Activated T-helper 17 cell treated with anti-CD3 and anti-CD28 coated beads, Interleukin-2, amount 50 U/mL, for 72 hours (primary cell): Measurements from ENCODE around the gene GABRR2. TPM values are rescaled to one million over a fixed set of nuclear protein-coding genes. Genes with fewer than 3 reads are reported as not detected.

Experiments used
- ATAC-seq: fragments of 150-1000 bp; cut with Tn5 transposase; replicated peaks from 2 replicates; pipeline ENCODE4 v1.10.0; 2021; ENCODE audit warnings: mild to moderate bottlenecking, moderate library complexity
- H3K27ac Mint-ChIP-seq: one replicate; pipeline ENCODE4 v1.8.0; 2022; ENCODE audit warnings: mixed read lengths
- H3K27me3 Mint-ChIP-seq: one replicate; pipeline ENCODE4 v1.8.0; 2022; ENCODE audit warnings: mixed read lengths
- H3K36me3 Mint-ChIP-seq: one replicate; pipeline ENCODE4 v1.8.0; 2022; ENCODE audit warnings: low read depth, mild to moderate bottlenecking, mixed read lengths
- H3K4me1 Mint-ChIP-seq: one replicate; pipeline ENCODE4 v1.8.0; 2022; ENCODE audit warnings: mixed read lengths
- H3K4me3 Mint-ChIP-seq: one replicate; pipeline ENCODE4 v1.8.0; 2022; ENCODE audit warnings: mild to moderate bottlenecking, mixed read lengths
- H3K9me3 Mint-ChIP-seq: one replicate; pipeline ENCODE4 v1.8.0; 2022; ENCODE audit warnings: mixed read lengths
- total RNA-seq, 2 donors: library from RNA; stranded (reverse); gene quantifications; one replicate each; pipeline ENCODE4 v1.2.3, GENCODE V29; 2022

The GABRR2 gene
- total RNA-seq, 2 donors from 2014 or later, result 0.64 to 0.71 TPM

DNA sequence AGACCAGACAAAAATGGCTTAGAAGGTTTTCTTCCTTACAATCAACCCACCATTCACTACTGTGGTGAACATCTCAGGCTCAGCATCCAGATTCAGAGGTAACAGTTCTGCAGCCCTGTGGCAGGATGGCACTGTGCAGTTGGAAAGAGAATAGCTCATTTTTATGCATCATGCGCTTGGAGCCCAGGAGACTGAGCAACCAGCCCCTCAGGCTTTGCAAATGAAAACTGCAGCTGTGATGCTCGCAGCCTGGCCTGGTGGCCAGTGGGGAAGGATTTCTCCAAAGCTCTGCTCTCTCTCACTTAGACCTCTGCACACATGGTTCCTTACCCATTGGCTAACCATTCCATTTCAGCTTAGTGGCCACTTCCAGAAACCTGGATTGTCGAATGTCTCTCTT lies 45.8 kb downstream of the GABRR2 start:
- no peak for ATAC-seq
- Mint-ChIP-seq H3K27ac (no peak overlapping the region), H3K4me3 (no peak overlapping the region), H3K27me3 (peaks cover 7% of the 10 kb centered on the region), H3K36me3 (no peaks in the 10 kb centered on the region), H3K9me3 (no peaks in the 10 kb centered on the region), H3K4me1 (no peaks in the 10 kb centered on the region)

GRCh38 chr6:89268776-89269175 lies 46.3 kb downstream of the GABRR2 start:
- ATAC-seq, result no peak
- Mint-ChIP-seq H3K27me3 (peaks cover 7% of the 10 kb centered on the region), H3K9me3 (no peaks in the 10 kb centered on the region), H3K4me1 (no peaks in the 10 kb centered on the region), H3K4me3 (no peak overlapping the region), H3K36me3 (no peaks in the 10 kb centered on the region), H3K27ac (no peak overlapping the region)

- Mint-ChIP-seq H3K4me1 (no peaks in the 10 kb centered on the region), H3K27me3 (peaks cover 7% of the 10 kb centered on the region), H3K36me3 (no peaks in the 10 kb centered on the region), H3K9me3 (no peaks in the 10 kb centered on the region), H3K27ac (no peak overlapping the region), H3K4me3 (no peak overlapping the region)
- no peak for ATAC-seq
These were observed 47.2 kb downstream of the GABRR2 start for GRCh38 chr6:89267918-89268317.

- H3K4me1 Mint-ChIP-seq, result no peaks in the 10 kb centered on the region
- no peak overlapping the region for H3K4me3 Mint-ChIP-seq
- H3K36me3 Mint-ChIP-seq, result no peaks in the 10 kb centered on the region
- H3K9me3 Mint-ChIP-seq, result no peaks in the 10 kb centered on the region
- ATAC-seq, result no peak
- no peak overlapping the region for H3K27ac Mint-ChIP-seq
- H3K27me3 Mint-ChIP-seq, result peaks cover 7% of the 10 kb centered on the region
These were observed 50.8 kb downstream of the GABRR2 start for GRCh38 chr6:89264296-89264695.

GRCh38 chr6:89260832-89261231 lies 54.3 kb downstream of the GABRR2 start:
- Mint-ChIP-seq H3K9me3 (no peaks in the 10 kb centered on the region), H3K27ac (no peak overlapping the region), H3K27me3 (peaks cover 7% of the 10 kb centered on the region), H3K36me3 (no peaks in the 10 kb centered on the region), H3K4me3 (no peak overlapping the region), H3K4me1 (no peaks in the 10 kb centered on the region)
- no peak for ATAC-seq

- no peaks in the 10 kb centered on the region for H3K4me1 Mint-ChIP-seq
- no peaks in the 10 kb centered on the region for H3K9me3 Mint-ChIP-seq
- H3K4me3 Mint-ChIP-seq, result no peak overlapping the region
- no peak for ATAC-seq
- H3K27me3 Mint-ChIP-seq, result peaks cover 4% of the 10 kb centered on the region
- no peaks in the 10 kb centered on the region for H3K36me3 Mint-ChIP-seq
- H3K27ac Mint-ChIP-seq, result no peak overlapping the region
These were observed 54.8 kb downstream of the GABRR2 start for GRCh38 chr6:89260310-89260709.

GRCh38 chr6:89258912-89259311 lies 56.2 kb downstream of the GABRR2 start:
- Mint-ChIP-seq H3K27me3 (no peaks in the 10 kb centered on the region), H3K36me3 (no peaks in the 10 kb centered on the region), H3K4me1 (no peaks in the 10 kb centered on the region), H3K27ac (no peak overlapping the region), H3K4me3 (no peak overlapping the region), H3K9me3 (no peaks in the 10 kb centered on the region)
- no peak for ATAC-seq

DNA sequence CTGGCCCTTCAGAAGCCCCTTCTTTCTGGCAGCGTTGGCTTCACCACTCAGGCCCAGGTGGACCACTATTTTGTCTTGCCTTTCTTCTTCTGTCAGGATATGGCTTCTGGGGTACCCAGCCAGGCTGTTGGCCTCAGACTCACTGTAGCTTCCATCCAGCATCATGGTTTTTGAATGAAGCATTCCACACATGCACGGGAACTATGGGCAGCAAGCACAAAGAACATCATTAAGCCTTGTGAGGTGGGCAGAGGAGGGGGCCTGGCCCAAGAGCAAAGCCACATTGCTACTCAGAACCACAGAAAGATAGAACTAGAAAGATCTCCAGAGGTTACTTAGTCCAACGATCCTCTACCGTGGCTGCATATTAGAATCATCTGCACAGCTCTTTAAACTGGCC lies 57.3 kb downstream of the GABRR2 start:
- Mint-ChIP-seq H3K27me3 (no peaks in the 10 kb centered on the region), H3K4me1 (no peaks in the 10 kb centered on the region), H3K27ac (no peak overlapping the region), H3K4me3 (no peak overlapping the region), H3K36me3 (no peaks in the 10 kb centered on the region), H3K9me3 (no peaks in the 10 kb centered on the region)
- ATAC-seq, result no peak

GRCh38 chr6:89257346-89257745 lies 57.8 kb downstream of the GABRR2 start:
- Mint-ChIP-seq H3K27me3 (no peaks in the 10 kb centered on the region), H3K36me3 (no peaks in the 10 kb centered on the region), H3K4me1 (no peaks in the 10 kb centered on the region), H3K9me3 (no peaks in the 10 kb centered on the region), H3K4me3 (no peak overlapping the region), H3K27ac (no peak overlapping the region)
- no peak for ATAC-seq

GRCh38 chr6:89255417-89255816 lies 59.7 kb downstream of the GABRR2 start:
- Mint-ChIP-seq H3K36me3 (no peaks in the 10 kb centered on the region), H3K27me3 (no peaks in the 10 kb centered on the region), H3K4me3 (no peak overlapping the region), H3K27ac (no peak overlapping the region), H3K4me1 (no peaks in the 10 kb centered on the region), H3K9me3 (no peaks in the 10 kb centered on the region)
- ATAC-seq, result no peak

DNA sequence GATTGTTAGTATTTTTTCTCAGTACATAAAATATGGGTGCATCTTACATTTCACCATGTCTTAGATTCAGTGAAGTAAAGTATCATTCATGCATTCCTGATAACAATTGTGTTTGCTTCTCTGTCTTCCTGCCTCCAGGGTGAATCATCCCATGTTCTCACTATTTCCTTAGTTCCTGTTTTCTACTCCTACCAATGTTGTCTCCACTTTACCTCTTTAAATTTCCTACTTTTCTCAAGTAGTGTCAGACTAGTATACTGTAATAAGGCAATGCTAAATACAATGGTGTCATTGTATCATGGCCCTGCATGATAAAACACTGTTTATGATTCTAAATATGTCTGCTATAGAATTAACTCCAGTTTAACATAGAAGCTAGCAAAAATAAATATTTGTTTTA lies 60.5 kb downstream of the GABRR2 start:
- H3K4me3 Mint-ChIP-seq, result no peak overlapping the region
- H3K27ac Mint-ChIP-seq, result no peak overlapping the region
- no peaks in the 10 kb centered on the region for H3K36me3 Mint-ChIP-seq
- no peaks in the 10 kb centered on the region for H3K9me3 Mint-ChIP-seq
- no peak for ATAC-seq
- no peaks in the 10 kb centered on the region for H3K4me1 Mint-ChIP-seq
- H3K27me3 Mint-ChIP-seq, result no peaks in the 10 kb centered on the region

- no peak for ATAC-seq
- Mint-ChIP-seq H3K27me3 (no peaks in the 10 kb centered on the region), H3K27ac (no peak overlapping the region), H3K9me3 (no peaks in the 10 kb centered on the region), H3K4me3 (no peak overlapping the region), H3K36me3 (no peaks in the 10 kb centered on the region), H3K4me1 (no peaks in the 10 kb centered on the region)
These were observed 62.2 kb downstream of the GABRR2 start for GRCh38 chr6:89252907-89253306.

GRCh38 chr6:89251976-89252375 lies 63.1 kb downstream of the GABRR2 start:
- no peaks in the 10 kb centered on the region for H3K4me1 Mint-ChIP-seq
- H3K4me3 Mint-ChIP-seq, result no peak overlapping the region
- H3K27me3 Mint-ChIP-seq, result no peaks in the 10 kb centered on the region
- H3K27ac Mint-ChIP-seq, result no peak overlapping the region
- ATAC-seq, result no peak
- H3K36me3 Mint-ChIP-seq, result no peaks in the 10 kb centered on the region
- H3K9me3 Mint-ChIP-seq, result no peaks in the 10 kb centered on the region

GRCh38 chr6:89251170-89251569 lies 63.9 kb downstream of the GABRR2 start:
- Mint-ChIP-seq H3K27ac (no peak overlapping the region), H3K4me3 (no peak overlapping the region), H3K27me3 (no peaks in the 10 kb centered on the region), H3K9me3 (no peaks in the 10 kb centered on the region), H3K36me3 (no peaks in the 10 kb centered on the region), H3K4me1 (no peaks in the 10 kb centered on the region)
- ATAC-seq, result no peak

GRCh38 chr6:89250239-89250638 lies 64.9 kb downstream of the GABRR2 start:
- H3K9me3 Mint-ChIP-seq, result no peaks in the 10 kb centered on the region

GRCh38 chr6:89244241-89244985 lies 70.7 kb downstream of the GABRR2 start:
- Mint-ChIP-seq H3K9me3 (no peaks in the 10 kb centered on the region), H3K4me3 (no peak overlapping the region), H3K4me1 (peaks cover 8% of the 10 kb centered on the region), H3K27me3 (no peaks in the 10 kb centered on the region), H3K27ac (no peak overlapping the region), H3K36me3 (no peaks in the 10 kb centered on the region)
- ATAC-seq, result no peak

More at GRCh38 chr6:89250239-89250638, 64.9 kb downstream of the GABRR2 start:
- no peaks in the 10 kb centered on the region for H3K27me3 Mint-ChIP-seq
- no peaks in the 10 kb centered on the region for H3K4me1 Mint-ChIP-seq
- ATAC-seq, result no peak
- no peak overlapping the region for H3K4me3 Mint-ChIP-seq
- no peaks in the 10 kb centered on the region for H3K36me3 Mint-ChIP-seq
- no peak overlapping the region for H3K27ac Mint-ChIP-seq
